ENCODE data around the gene SENP8.

- TF ChIP-seq CTCF (IDR thresholded peaks at IDR 0.05; ENCODE audit: low read depth, low read length, missing input control) (no peak), JUND (IDR thresholded peaks at IDR 0.05) (no peak), TAF1 (conservative IDR thresholded peaks at IDR 0.05) (no peak), EGR1 (IDR thresholded peaks at IDR 0.05; ENCODE audit: low read depth in 2 of 2) (no peak), ATF3 (IDR thresholded peaks at IDR 0.05) (no peak), SP1 (IDR thresholded peaks at IDR 0.05) (no peak), RXRA (IDR thresholded peaks at IDR 0.05) (no peak)
- TF ChIP-seq, protein P1, sequence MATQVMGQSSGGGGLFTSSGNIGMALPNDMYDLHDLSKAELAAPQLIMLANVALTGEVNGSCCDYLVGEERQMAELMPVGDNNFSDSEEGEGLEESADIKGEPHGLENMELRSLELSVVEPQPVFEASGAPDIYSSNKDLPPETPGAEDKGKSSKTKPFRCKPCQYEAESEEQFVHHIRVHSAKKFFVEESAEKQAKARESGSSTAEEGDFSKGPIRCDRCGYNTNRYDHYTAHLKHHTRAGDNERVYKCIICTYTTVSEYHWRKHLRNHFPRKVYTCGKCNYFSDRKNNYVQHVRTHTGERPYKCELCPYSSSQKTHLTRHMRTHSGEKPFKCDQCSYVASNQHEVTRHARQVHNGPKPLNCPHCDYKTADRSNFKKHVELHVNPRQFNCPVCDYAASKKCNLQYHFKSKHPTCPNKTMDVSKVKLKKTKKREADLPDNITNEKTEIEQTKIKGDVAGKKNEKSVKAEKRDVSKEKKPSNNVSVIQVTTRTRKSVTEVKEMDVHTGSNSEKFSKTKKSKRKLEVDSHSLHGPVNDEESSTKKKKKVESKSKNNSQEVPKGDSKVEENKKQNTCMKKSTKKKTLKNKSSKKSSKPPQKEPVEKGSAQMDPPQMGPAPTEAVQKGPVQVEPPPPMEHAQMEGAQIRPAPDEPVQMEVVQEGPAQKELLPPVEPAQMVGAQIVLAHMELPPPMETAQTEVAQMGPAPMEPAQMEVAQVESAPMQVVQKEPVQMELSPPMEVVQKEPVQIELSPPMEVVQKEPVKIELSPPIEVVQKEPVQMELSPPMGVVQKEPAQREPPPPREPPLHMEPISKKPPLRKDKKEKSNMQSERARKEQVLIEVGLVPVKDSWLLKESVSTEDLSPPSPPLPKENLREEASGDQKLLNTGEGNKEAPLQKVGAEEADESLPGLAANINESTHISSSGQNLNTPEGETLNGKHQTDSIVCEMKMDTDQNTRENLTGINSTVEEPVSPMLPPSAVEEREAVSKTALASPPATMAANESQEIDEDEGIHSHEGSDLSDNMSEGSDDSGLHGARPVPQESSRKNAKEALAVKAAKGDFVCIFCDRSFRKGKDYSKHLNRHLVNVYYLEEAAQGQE (IDR thresholded peaks at IDR 0.05), result no peak
Measured at GRCh38 chr15:72077950-72078349, 40.3 kb upstream of the SENP8 start.
